Thyroid gland (tissue), 4 donors: ENCODE results near the gene RMND5A. TPM values are rescaled to one million over a fixed set of nuclear protein-coding genes. Genes with fewer than 3 reads are reported as not detected.
"Not testable (repeated sequence)": the region's sequence is repeated elsewhere in the genome, so short reads cannot be mapped to it uniquely, and the experiment has no call there.

Experiments
- DNase-seq, 2 donors: peaks; one replicate each; pipeline ENCODE4 v3.0.0-alpha.2; 2019
- H3K27ac ChIP-seq, 3 donors: fragments of 200-600 bp; sonication (generic); 1 replicate in 2 of 3; 2 replicates in 1 of 3; pipeline ENCODE4 v1.5.1; 2016 to 2019; ENCODE audit warnings: mild to moderate bottlenecking in 1 of 3, moderate library complexity in 1 of 3
- H3K27me3 ChIP-seq: fragments of 200-600 bp; sonication (generic); one replicate; pipeline ENCODE4 v1.5.1; 2019
- H3K36me3 ChIP-seq, 2 donors: fragments of 200-600 bp; sonication (generic); one replicate each; pipeline ENCODE4 v1.5.1; 2016 to 2019
- H3K4me1 ChIP-seq, 2 donors: fragments of 200-600 bp; sonication (generic); one replicate each; pipeline ENCODE4 v1.5.1; 2017 to 2019
- H3K4me3 ChIP-seq, 3 donors: fragments of 200-600 bp; sonication (generic); replicated peaks in 1 of 3; 1 replicate in 2 of 3; 2 replicates in 1 of 3; pipeline ENCODE4 v1.5.1; 2016; ENCODE audit warnings: mild to moderate bottlenecking in 1 of 3
- H3K9me3 ChIP-seq: fragments of 200-600 bp; sonication (generic); one replicate; pipeline ENCODE4 v1.5.1; 2017
- whole genome bisulfite sequencing, 2 donors: methylation state at CpG; one replicate each; pipeline ENCODE4 v1.1.5; 2017; 5-methylcytosine and 5-hydroxymethylcytosine counted together
- intact Hi-C: fragments of 100-400 bp; cut with DNase I; formaldehyde crosslinking; loops from one replicate; pipeline ENCODE4 v1.15.1; 2023
- total RNA-seq, 4 donors: library from RNA; depleted of rRNA; stranded (reverse); fragments of >200 nt; gene quantifications; one replicate each; pipeline ENCODE4 v1.2.3, GENCODE V29; 2016

The RMND5A gene
- total RNA-seq, 4 donors from 2014 or later, result 29.0 to 45.5 (median 41.0) TPM

- H3K9me3 ChIP-seq, H3K36me3 ChIP-seq, H3K4me1 ChIP-seq, intact Hi-C loops, H3K27me3 ChIP-seq: not testable (repeated sequence)
- Histone ChIP-seq H3K27ac (peak overlapping the region; percentile 53 to 88 (median 79)), H3K4me3 (peak overlapping the region; percentile 33 to 62 (median 50))
- WGBS, 2 donors, result 0 to 2% methylated on average over 4 to 11 of the region's 85 CpGs
- peak; percentile 68 to 70 for DNase-seq
These were observed 639 bp downstream of the RMND5A start for GRCh38 chr2:86720540-86721320.

GRCh38 chr2:86725706-86726105 lies 5.6 kb downstream of the RMND5A start:
- H3K27me3 ChIP-seq, H3K9me3 ChIP-seq, intact Hi-C loops, H3K4me3 ChIP-seq, H3K27ac ChIP-seq, H3K4me1 ChIP-seq, H3K36me3 ChIP-seq, DNase-seq: not testable (repeated sequence)
- WGBS, 2 donors, result 100% methylated on average over 2 of the region's 2 CpGs; no CpG with 5 or more reads in 1 of the 2 donors

GRCh38 chr2:86732040-86732525 lies 12.0 kb downstream of the RMND5A start:
- intact Hi-C loops, DNase-seq, H3K4me3 ChIP-seq, H3K36me3 ChIP-seq, H3K9me3 ChIP-seq, H3K27me3 ChIP-seq, H3K27ac ChIP-seq, H3K4me1 ChIP-seq: not testable (repeated sequence)
- WGBS, 2 donors, result 85 to 97% methylated on average over 3 to 4 of the region's 6 CpGs

GRCh38 chr2:86732837-86733236 lies 12.7 kb downstream of the RMND5A start:
- H3K9me3 ChIP-seq, H3K27ac ChIP-seq, H3K4me1 ChIP-seq, H3K27me3 ChIP-seq, DNase-seq, intact Hi-C loops, H3K4me3 ChIP-seq, H3K36me3 ChIP-seq: not testable (repeated sequence)

GRCh38 chr2:86733528-86733927 lies 13.4 kb downstream of the RMND5A start:
- 90 to 91% methylated on average over 2 of the region's 4 CpGs for WGBS, 2 donors
- H3K4me3 ChIP-seq, DNase-seq, H3K27me3 ChIP-seq, H3K27ac ChIP-seq, intact Hi-C loops, H3K4me1 ChIP-seq, H3K36me3 ChIP-seq, H3K9me3 ChIP-seq: not testable (repeated sequence)

GRCh38 chr2:86734896-86735295 lies 14.8 kb downstream of the RMND5A start:
- H3K4me1 ChIP-seq, intact Hi-C loops, H3K4me3 ChIP-seq, H3K36me3 ChIP-seq, H3K9me3 ChIP-seq, H3K27ac ChIP-seq, DNase-seq, H3K27me3 ChIP-seq: not testable (repeated sequence)
- no CpG with 5 or more reads among the region's 1 CpG for WGBS, 2 donors

- intact Hi-C loops, H3K9me3 ChIP-seq, H3K27me3 ChIP-seq, DNase-seq, H3K36me3 ChIP-seq, H3K27ac ChIP-seq, H3K4me3 ChIP-seq, H3K4me1 ChIP-seq: not testable (repeated sequence)
These were observed 19.4 kb downstream of the RMND5A start for GRCh38 chr2:86739485-86739884.

- WGBS, 2 donors, result no CpG with 5 or more reads among the region's 11 CpGs
- intact Hi-C loops, H3K9me3 ChIP-seq, H3K4me1 ChIP-seq, DNase-seq, H3K27ac ChIP-seq, H3K4me3 ChIP-seq, H3K27me3 ChIP-seq, H3K36me3 ChIP-seq: not testable (repeated sequence)
These were observed 19.8 kb downstream of the RMND5A start for GRCh38 chr2:86739889-86740288.

GRCh38 chr2:86741889-86742498 lies 21.9 kb downstream of the RMND5A start:
- DNase-seq, H3K27me3 ChIP-seq, H3K9me3 ChIP-seq, H3K4me3 ChIP-seq, intact Hi-C loops, H3K4me1 ChIP-seq, H3K27ac ChIP-seq, H3K36me3 ChIP-seq: not testable (repeated sequence)
- no CpG with 5 or more reads among the region's 4 CpGs for WGBS, 2 donors
